Measurements from ENCODE around the gene ELMOD2.

DNA sequence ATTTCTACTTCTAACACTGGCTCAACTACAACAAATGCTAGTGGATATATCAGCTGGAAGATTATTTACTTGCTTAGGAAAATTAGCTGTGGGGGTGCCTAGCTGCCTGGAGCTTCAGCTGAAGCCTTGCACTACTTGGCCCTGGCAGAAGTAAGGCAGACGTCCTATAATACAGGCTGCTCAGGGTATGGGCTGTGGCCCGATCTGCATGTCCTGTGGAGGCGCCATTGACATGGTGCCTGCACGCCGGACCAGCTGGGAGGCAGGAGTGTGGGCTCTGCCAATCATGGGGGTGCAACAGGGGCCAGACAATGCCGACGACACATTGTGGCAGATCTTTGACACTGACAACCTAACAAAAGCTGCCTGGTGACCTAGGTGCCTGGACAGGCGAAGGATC, 76.4 kb downstream of the ELMOD2 start:
- no peak for TF ChIP-seq POLR2A (IDR thresholded peaks at IDR 0.05)
- TF ChIP-seq, protein P1, sequence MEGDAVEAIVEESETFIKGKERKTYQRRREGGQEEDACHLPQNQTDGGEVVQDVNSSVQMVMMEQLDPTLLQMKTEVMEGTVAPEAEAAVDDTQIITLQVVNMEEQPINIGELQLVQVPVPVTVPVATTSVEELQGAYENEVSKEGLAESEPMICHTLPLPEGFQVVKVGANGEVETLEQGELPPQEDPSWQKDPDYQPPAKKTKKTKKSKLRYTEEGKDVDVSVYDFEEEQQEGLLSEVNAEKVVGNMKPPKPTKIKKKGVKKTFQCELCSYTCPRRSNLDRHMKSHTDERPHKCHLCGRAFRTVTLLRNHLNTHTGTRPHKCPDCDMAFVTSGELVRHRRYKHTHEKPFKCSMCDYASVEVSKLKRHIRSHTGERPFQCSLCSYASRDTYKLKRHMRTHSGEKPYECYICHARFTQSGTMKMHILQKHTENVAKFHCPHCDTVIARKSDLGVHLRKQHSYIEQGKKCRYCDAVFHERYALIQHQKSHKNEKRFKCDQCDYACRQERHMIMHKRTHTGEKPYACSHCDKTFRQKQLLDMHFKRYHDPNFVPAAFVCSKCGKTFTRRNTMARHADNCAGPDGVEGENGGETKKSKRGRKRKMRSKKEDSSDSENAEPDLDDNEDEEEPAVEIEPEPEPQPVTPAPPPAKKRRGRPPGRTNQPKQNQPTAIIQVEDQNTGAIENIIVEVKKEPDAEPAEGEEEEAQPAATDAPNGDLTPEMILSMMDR (IDR thresholded peaks at IDR 0.05): no peak

All from heart left ventricle (tissue), 13 donors.